C4-2B (cell line): ENCODE results near the gene RUNDC3A.

Source experiments
- H3K27ac ChIP-seq: fragments of 450-650 bp; 2 replicates; pipeline ENCODE4 v1.5.1; 2017
- ZFX ChIP-seq: fragments of 450-650 bp; IDR thresholded peaks from 2 replicates; pipeline ENCODE4 v1.6.1; 2017
- TF ChIP-seq, protein P1 (sequence below): fragments of 450-650 bp; conservative IDR thresholded peaks from 2 replicates; pipeline ENCODE4 v1.5.1; 2017; ENCODE audit warnings: mild to moderate bottlenecking

Gene RUNDC3A

DNA sequence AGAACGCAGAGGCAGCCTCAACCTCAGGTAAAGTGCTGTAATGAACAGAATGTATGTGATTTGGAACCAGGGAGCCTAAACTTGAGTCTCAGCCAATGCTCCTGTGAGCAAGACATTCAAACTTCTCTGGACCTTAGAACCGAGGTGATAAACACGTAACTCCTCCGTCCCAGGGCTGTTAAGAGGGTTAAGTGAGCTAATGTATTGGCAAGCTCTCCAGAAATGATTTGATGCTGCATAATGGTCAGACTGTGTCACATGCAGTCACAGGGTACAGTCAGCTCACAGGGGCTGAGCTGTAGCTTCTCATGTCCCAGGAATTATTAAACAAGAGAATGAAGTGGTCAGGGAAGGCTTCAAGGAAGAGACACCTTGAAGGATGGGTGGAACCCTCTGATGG lies 30.4 kb upstream of the RUNDC3A start:
- no peak overlapping the region for H3K27ac ChIP-seq
- TF ChIP-seq ZFX: no peak
- TF ChIP-seq, protein P1, sequence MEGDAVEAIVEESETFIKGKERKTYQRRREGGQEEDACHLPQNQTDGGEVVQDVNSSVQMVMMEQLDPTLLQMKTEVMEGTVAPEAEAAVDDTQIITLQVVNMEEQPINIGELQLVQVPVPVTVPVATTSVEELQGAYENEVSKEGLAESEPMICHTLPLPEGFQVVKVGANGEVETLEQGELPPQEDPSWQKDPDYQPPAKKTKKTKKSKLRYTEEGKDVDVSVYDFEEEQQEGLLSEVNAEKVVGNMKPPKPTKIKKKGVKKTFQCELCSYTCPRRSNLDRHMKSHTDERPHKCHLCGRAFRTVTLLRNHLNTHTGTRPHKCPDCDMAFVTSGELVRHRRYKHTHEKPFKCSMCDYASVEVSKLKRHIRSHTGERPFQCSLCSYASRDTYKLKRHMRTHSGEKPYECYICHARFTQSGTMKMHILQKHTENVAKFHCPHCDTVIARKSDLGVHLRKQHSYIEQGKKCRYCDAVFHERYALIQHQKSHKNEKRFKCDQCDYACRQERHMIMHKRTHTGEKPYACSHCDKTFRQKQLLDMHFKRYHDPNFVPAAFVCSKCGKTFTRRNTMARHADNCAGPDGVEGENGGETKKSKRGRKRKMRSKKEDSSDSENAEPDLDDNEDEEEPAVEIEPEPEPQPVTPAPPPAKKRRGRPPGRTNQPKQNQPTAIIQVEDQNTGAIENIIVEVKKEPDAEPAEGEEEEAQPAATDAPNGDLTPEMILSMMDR: no peak

DNA sequence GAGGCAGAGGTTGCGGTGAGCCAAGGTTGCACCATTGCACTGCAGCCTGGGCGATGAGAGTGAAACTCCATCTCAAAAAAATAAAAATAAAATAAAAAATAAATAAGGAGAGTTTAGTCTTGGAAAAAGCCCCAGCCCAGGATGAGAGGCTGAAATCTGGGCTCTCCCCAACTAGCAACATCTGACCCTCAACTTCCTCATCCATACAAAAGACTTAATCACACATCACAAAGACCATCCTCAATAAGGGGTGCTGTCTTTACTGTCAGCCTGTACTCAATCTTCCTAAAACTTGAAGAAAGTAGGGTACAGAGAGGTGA lies 29.1 kb upstream of the RUNDC3A start:
- H3K27ac ChIP-seq: no peak overlapping the region
- TF ChIP-seq, protein P1: no peak
- TF ChIP-seq ZFX: no peak

DNA sequence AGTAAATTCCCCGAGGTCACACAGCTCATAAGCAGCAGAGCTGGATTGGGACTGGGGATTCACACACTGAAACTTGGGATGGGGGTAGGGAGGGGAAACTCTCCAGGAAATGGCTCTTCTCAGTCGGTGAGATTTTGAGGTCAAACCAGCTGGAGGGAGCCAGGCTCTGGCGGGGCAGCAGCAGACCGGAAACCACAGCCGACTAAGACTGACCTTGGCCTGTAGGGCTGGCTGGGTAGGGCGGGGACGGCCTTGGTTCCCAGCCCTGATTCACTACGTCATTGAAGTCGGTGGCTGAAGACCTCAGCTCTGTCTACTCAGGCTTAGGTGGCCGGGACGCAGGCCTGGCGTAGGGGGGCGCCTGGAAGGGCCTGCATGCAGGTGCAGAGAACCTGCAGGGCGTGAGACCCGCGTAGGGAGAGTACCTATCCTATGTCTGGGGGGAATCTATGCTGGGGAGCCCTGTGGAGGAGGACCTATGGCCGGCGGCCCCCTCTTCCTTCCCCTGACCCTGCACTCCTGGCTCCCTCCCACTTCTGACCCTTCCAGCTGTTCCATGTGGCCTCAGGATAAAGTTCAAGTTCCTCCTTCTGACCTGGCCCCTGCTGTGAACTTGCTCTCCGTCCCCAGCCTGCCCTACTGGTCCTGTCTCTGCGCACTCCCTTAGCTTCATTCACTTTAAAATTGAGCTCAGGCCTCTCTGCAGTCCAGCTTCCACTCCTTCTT lies 28.6 kb upstream of the RUNDC3A start:
- TF ChIP-seq, protein P1: no peak
- TF ChIP-seq ZFX: no peak
- no peak overlapping the region for H3K27ac ChIP-seq

DNA sequence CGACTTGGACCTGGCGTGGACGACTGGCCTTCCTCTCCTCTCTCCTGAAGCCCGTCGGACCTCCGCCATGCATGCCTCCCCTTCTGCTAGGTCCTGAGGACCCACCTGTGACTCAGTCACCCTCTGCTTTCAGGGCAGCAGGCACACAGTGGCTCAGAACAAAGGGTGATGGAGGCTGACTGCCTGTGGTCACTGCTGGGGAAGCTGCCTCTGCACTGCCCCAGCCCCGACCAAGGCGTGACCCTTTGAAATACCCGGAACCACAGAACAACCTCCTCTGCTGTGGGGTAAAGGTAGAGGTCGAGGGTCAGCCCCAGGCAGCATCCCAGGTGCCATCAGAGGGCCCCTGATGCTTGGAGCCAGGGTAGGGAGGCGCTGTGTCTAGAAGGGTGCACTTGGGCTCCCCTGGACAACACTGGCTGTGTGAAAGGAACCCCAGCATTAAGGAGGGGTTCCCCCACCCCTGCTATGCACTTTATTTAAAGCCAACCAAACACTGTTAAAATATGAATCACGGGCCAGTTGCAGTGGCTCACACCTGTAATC lies 27.9 kb upstream of the RUNDC3A start:
- TF ChIP-seq ZFX: no peak
- TF ChIP-seq, protein P1: no peak
- H3K27ac ChIP-seq: no peak overlapping the region

DNA sequence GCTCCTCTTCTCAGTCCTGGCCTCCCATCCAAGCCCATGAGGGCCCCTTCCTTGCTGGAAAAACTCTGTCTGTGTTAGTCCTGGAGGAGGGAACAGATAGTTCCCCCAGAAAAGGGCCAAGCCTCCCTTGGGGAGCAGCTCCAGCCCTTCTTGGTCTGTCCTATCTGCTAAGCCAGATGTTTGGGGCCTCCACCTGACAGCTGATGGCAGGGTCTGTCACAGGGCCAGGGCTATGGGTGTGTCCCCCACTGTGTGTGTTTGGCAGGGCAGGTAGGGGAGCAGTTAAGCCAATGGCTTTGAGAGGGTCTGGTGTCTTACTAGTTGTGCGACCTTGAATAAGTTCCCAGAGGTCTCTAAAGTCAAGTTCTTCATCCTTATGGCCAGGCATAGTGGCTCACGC lies 26.8 kb upstream of the RUNDC3A start:
- TF ChIP-seq, protein P1: no peak
- no peak for TF ChIP-seq ZFX
- no peak overlapping the region for H3K27ac ChIP-seq

DNA sequence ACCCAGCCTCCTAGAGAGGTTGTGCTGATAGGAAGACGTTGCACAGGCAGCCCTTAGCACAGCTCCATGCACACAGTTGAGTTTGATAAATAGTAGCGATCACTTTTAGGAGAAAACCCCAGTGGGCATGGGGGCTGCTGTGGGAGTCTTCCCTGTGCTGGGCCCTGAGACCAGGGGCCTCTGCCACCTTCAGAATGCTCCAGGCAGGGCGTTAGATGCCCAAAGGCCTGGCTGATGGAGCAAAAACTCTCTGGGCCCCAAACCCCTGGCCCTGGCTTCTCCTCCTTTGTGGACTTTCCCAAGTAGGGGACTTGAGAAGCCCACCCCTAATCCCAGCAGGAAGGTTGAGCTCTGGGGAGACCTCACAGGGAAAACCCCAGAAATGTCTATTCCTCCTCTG lies 26.1 kb upstream of the RUNDC3A start:
- H3K27ac ChIP-seq: no peak overlapping the region

DNA sequence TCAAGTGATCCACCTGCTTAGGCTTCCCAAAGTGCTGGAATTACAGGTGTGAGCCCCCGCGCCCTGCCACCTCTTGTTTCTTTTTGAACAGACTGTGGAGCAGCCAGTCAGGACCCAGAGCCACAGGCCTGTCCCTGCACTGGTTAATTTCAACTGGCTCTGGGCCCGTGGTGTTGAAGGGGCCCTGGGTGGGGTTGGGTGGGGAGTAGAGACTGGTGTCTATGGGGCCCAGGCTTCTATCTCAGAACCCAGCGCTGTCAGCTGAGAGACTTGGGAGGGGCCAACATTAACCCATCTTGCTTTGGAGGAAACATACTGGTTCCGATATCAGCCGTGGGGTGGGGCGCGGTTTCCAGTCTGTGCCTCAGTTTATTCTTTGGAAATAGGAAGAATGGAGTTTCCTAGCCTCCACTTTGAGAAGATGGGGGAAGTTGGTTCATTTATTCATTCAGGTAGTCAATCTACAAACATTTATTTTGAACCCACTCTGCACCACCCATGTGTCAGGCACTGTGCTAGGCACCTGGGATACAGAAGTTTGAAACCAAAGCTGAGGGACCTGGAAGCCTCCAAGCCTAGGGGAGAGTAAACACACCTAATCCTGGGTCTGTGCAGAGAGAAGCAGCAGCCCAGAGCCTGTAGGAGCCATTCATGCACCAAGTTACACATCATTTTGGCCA lies 24.9 kb upstream of the RUNDC3A start:
- no peak for TF ChIP-seq ZFX
- TF ChIP-seq, protein P1: no peak
- no peak overlapping the region for H3K27ac ChIP-seq

More for the DNA sequence above, 26.1 kb upstream of the RUNDC3A start:
- TF ChIP-seq, protein P1: no peak
- no peak for TF ChIP-seq ZFX
